ENCODE data around the gene TAF11L10.
"Not testable (repeated sequence)": the region's sequence is repeated elsewhere in the genome, so short reads cannot be mapped to it uniquely, and the experiment has no call there.

- not testable (repeated sequence) for TF ChIP-seq CTCF (conservative IDR thresholded peaks at IDR 0.05); ZFX (IDR thresholded peaks at IDR 0.05)
These were observed at the start of gene TAF11L10 for GRCh38 chr5:17597728-17598127.

All from C4-2B (cell line).